SU-DHL-6 (cell line): ENCODE measurements around the gene DCAF17.

ENCODE experiments used
- H2AFZ ChIP-seq: fragments of 200-600 bp; sonication (generic); 2 replicates; pipeline ENCODE4 v1.6.1; 2014; ENCODE audit warnings: low read depth, mild to moderate bottlenecking, moderate library complexity, mixed read lengths, antibody characterized with exemption, low read length; ENCODE audit not compliant: severe bottlenecking
- H3F3A ChIP-seq: fragments of 200-600 bp; shearing (Covaris generic); 2 replicates; pipeline ENCODE4 v1.6.0; 2016; ENCODE audit warnings: antibody characterized with exemption, mild to moderate bottlenecking; ENCODE audit not compliant: insufficient read depth
- H3K27ac ChIP-seq: fragments of 200-600 bp; sonication (generic); 2 replicates; pipeline ENCODE4 v1.5.1; 2016; ENCODE audit warnings: low read depth, mild to moderate bottlenecking, low read length, moderate library complexity, mixed read lengths
- H3K27me3 ChIP-seq: fragments of 200-600 bp; sonication (generic), shearing (Covaris generic); 2 replicates; pipeline ENCODE4 v1.6.0; 2014; ENCODE audit warnings: mild to moderate bottlenecking, low read length
- H3K36me3 ChIP-seq: fragments of 200-600 bp; sonication (generic); 2 replicates; pipeline ENCODE4 v1.6.1; 2014; ENCODE audit warnings: mild to moderate bottlenecking, low read length, mixed read lengths
- H3K4me2 ChIP-seq: fragments of 300-600, 200-600 bp; shearing (Covaris generic), sonication (generic); 2 replicates; pipeline ENCODE4 v1.6.0; 2014; ENCODE audit warnings: low read length, low read depth, mild to moderate bottlenecking; ENCODE audit not compliant: poor library complexity, severe bottlenecking
- H3K4me3 ChIP-seq: fragments of 200-600 bp; sonication (generic); 2 replicates; pipeline ENCODE4 v1.5.1; 2014; ENCODE audit warnings: antibody characterized with exemption, low read length, mild to moderate bottlenecking, mixed read lengths; ENCODE audit not compliant: insufficient read depth, poor library complexity, severe bottlenecking
- H3K79me2 ChIP-seq: fragments of 200-600 bp; sonication (generic); 2 replicates; pipeline ENCODE4 v1.6.1; 2014; ENCODE audit warnings: mild to moderate bottlenecking, low read length, moderate library complexity; ENCODE audit not compliant: insufficient read depth
- H3K9ac ChIP-seq: fragments of 200-600 bp; sonication (generic); 2 replicates; pipeline ENCODE4 v1.7.0; 2014; ENCODE audit warnings: mild to moderate bottlenecking, low read length
- H3K9me2 ChIP-seq: fragments of 200-600 bp; sonication (generic); replicated peaks from 2 replicates; pipeline ENCODE4 v1.6.1; 2014; ENCODE audit warnings: low read length; ENCODE audit not compliant: insufficient read depth
- H3K9me3 ChIP-seq: fragments of 200-600 bp; sonication (generic); 2 replicates; pipeline ENCODE4 v1.6.1; 2014; ENCODE audit warnings: low read length, mixed read lengths; ENCODE audit not compliant: insufficient read depth
- H4K20me1 ChIP-seq: fragments of 200-600 bp; sonication (generic); 2 replicates; pipeline ENCODE4 v1.6.1; 2014; ENCODE audit warnings: low read depth, mild to moderate bottlenecking, antibody characterized with exemption, low read length, moderate library complexity, mixed read lengths
- CTCF ChIP-seq: fragments of 200-600 bp; sonication (generic); IDR thresholded peaks from one replicate; pipeline ENCODE4 v1.5.1; 2017; ENCODE audit warnings: antibody characterized with exemption, mild to moderate bottlenecking, low read length, moderate library complexity; ENCODE audit not compliant: insufficient read depth, poor library complexity, severe bottlenecking
- EZH2phosphoT487 ChIP-seq: fragments of 200-600 bp; sonication (generic), shearing (Covaris generic); conservative IDR thresholded peaks from 2 replicates; pipeline ENCODE4 v1.6.1; 2018; ENCODE audit warnings: mild to moderate bottlenecking, antibody characterized with exemption, low read length, moderate library complexity, mixed read lengths

DCAF17 gene

GRCh38 chr2:171479154-171479814, 45.3 kb downstream of the DCAF17 start:
- Histone ChIP-seq H3K9me2 (no peaks in the 10 kb centered on the region), H3K9ac (no peak overlapping the region), H3F3A (no peaks in the 10 kb centered on the region), H3K4me3 (no peak overlapping the region), H3K4me2 (no peak overlapping the region), H4K20me1 (no peaks in the 10 kb centered on the region), H2AFZ (no peak overlapping the region), H3K27me3 (no peaks in the 10 kb centered on the region), H3K27ac (no peak overlapping the region), H3K79me2 (no peaks in the 10 kb centered on the region), H3K9me3 (no peaks in the 10 kb centered on the region), H3K36me3 (peaks cover 13% of the 10 kb centered on the region; the same call in 1 of the 2 replicates)
- TF ChIP-seq CTCF: no peak
- no peak for TF ChIP-seq EZH2phosphoT487

GRCh38 chr2:171480908-171481307, 46.9 kb downstream of the DCAF17 start:
- Histone ChIP-seq H3K4me2 (no peak overlapping the region), H3K27me3 (no peaks in the 10 kb centered on the region), H3F3A (no peaks in the 10 kb centered on the region), H4K20me1 (no peaks in the 10 kb centered on the region), H3K36me3 (peaks cover 15% of the 10 kb centered on the region; the same call in 1 of the 2 replicates), H3K9me3 (no peaks in the 10 kb centered on the region), H3K27ac (no peak overlapping the region), H3K9me2 (no peaks in the 10 kb centered on the region), H3K9ac (no peak overlapping the region), H2AFZ (no peak overlapping the region), H3K79me2 (no peaks in the 10 kb centered on the region), H3K4me3 (no peak overlapping the region)
- no peak for TF ChIP-seq EZH2phosphoT487
- no peak for TF ChIP-seq CTCF

GRCh38 chr2:171482308-171482707, 48.3 kb downstream of the DCAF17 start:
- no peaks in the 10 kb centered on the region for H3K9me2 ChIP-seq
- H2AFZ ChIP-seq: no peak overlapping the region
- H3K4me3 ChIP-seq: no peak overlapping the region
- H3K9ac ChIP-seq: no peak overlapping the region
- no peaks in the 10 kb centered on the region for H3K79me2 ChIP-seq
- no peaks in the 10 kb centered on the region for H3F3A ChIP-seq
- H3K27me3 ChIP-seq: no peaks in the 10 kb centered on the region
- H4K20me1 ChIP-seq: no peaks in the 10 kb centered on the region
- H3K27ac ChIP-seq: no peak overlapping the region
- no peak overlapping the region for H3K4me2 ChIP-seq
- H3K9me3 ChIP-seq: no peaks in the 10 kb centered on the region
- TF ChIP-seq CTCF (no peak), EZH2phosphoT487 (no peak)
- peaks cover 11% of the 10 kb centered on the region; the same call in 1 of the 2 replicates for H3K36me3 ChIP-seq
